GM21786 (cell line): ENCODE data around the gene PASD1.
"Not testable (repeated sequence)": the region's sequence is repeated elsewhere in the genome, so short reads cannot be mapped to it uniquely, and the experiment has no call there.

Source experiments
- ATAC-seq: cut with Tn5 transposase; IDR thresholded peaks from one replicate; pipeline ENCODE4 v1.9.1; 2021; ENCODE audit not compliant: unreplicated experiment

The PASD1 gene

GRCh38 chrX:151563449-151563848, at the start of gene PASD1:
Gene PASD1, plus strand, starts transcription at chrX:151563675. Its CDS starts 37,879 bp downstream, at chrX:151601554.
- no peak for ATAC-seq

GRCh38 chrX:151515237-151515636, 48.2 kb upstream of the PASD1 start:
- no peak for ATAC-seq

GRCh38 chrX:151516538-151517187, 46.8 kb upstream of the PASD1 start:
- ATAC-seq = no peak

- ATAC-seq = no peak
Measured at GRCh38 chrX:151517421-151517820, 46.1 kb upstream of the PASD1 start.

GRCh38 chrX:151523351-151523750, 40.1 kb upstream of the PASD1 start:
- ATAC-seq = no peak

GRCh38 chrX:151536571-151536970, 26.9 kb upstream of the PASD1 start:
- ATAC-seq = no peak

- ATAC-seq = no peak
Measured at GRCh38 chrX:151537572-151537971, 25.9 kb upstream of the PASD1 start.

- no peak for ATAC-seq
Measured at GRCh38 chrX:151538190-151539122, 25.0 kb upstream of the PASD1 start.

GRCh38 chrX:151543706-151544105, 19.8 kb upstream of the PASD1 start:
- peak; percentile 81 for ATAC-seq

GRCh38 chrX:151546226-151546625, 17.2 kb upstream of the PASD1 start:
- ATAC-seq = not testable (repeated sequence)

GRCh38 chrX:151551176-151551575, 12.3 kb upstream of the PASD1 start:
- ATAC-seq = not testable (repeated sequence)

GRCh38 chrX:151552743-151553142, 10.7 kb upstream of the PASD1 start:
- no peak for ATAC-seq

GRCh38 chrX:151555301-151555700, 8.2 kb upstream of the PASD1 start:
- ATAC-seq = not testable (repeated sequence)

- ATAC-seq = not testable (repeated sequence)
Measured at GRCh38 chrX:151562485-151562884, 990 bp upstream of the PASD1 start.

GRCh38 chrX:151563003-151563402, 472 bp upstream of the PASD1 start:
- ATAC-seq = not testable (repeated sequence)

- no peak for ATAC-seq
Measured at GRCh38 chrX:151564035-151564434, 560 bp downstream of the PASD1 start.

GRCh38 chrX:151566872-151567271, 3.4 kb downstream of the PASD1 start:
- not testable (repeated sequence) for ATAC-seq

- no peak for ATAC-seq
Measured at GRCh38 chrX:151570561-151570960, 7.1 kb downstream of the PASD1 start.

GRCh38 chrX:151593384-151593783, 29.9 kb downstream of the PASD1 start:
- not testable (repeated sequence) for ATAC-seq

GRCh38 chrX:151596282-151596681, 32.8 kb downstream of the PASD1 start:
- ATAC-seq = no peak

GRCh38 chrX:151604931-151605330, 41.5 kb downstream of the PASD1 start:
- no peak for ATAC-seq

GRCh38 chrX:151609222-151609621, 45.7 kb downstream of the PASD1 start:
- ATAC-seq = no peak
